HEK293T (cell line): ENCODE results near the gene WNT5A.

Experiments used
- ARNT ChIP-seq: fragments of 450-650 bp; IDR thresholded peaks from 2 replicates; pipeline ENCODE4 v1.6.1; 2017; ENCODE audit warnings: mild to moderate bottlenecking
- BHLHE40 ChIP-seq: fragments of 450-650 bp; IDR thresholded peaks from 2 replicates; pipeline ENCODE4 v1.6.1; 2016; ENCODE audit warnings: mild to moderate bottlenecking, moderate library complexity, borderline replicate concordance
- ELF4 ChIP-seq: fragments of 450-650 bp; IDR thresholded peaks from 2 replicates; pipeline ENCODE4 v1.6.1; 2017; ENCODE audit warnings: antibody characterized with exemption
- FOXA1 ChIP-seq: fragments of 450-650 bp; IDR thresholded peaks from 2 replicates; pipeline ENCODE4 v1.6.1; 2016; ENCODE audit warnings: mild to moderate bottlenecking
- LEF1 ChIP-seq: fragments of 450-650 bp; IDR thresholded peaks from 2 replicates; pipeline ENCODE4 v1.6.1; 2017; ENCODE audit warnings: mild to moderate bottlenecking, borderline replicate concordance
- SP1 ChIP-seq: fragments of 450-650 bp; IDR thresholded peaks from 2 replicates; pipeline ENCODE4 v1.6.1; 2017
- SUZ12 ChIP-seq: fragments of 450-650 bp; IDR thresholded peaks from 2 replicates; pipeline ENCODE4 v1.6.1; 2016; ENCODE audit warnings: mild to moderate bottlenecking

DNA sequence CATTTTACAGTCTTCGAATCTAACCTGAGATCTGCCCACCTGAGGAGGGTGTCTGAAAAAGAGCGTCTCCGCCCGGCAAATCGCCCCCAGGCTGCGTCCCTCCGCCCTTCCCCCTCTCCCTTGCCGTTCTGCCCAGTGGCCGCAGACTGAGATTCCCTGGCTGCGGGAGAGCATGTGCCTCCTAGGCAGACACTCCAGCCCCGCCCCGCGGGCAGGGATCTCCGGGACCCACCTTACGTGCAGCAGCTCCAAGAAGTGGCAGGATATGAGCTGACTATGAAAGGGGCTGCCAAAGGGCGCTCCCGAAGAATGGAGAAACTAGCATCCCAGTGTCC, 2.7 kb upstream of the WNT5A start:
- TF ChIP-seq BHLHE40, result no peak
- no peak for TF ChIP-seq LEF1
- TF ChIP-seq FOXA1, result no peak
- no peak for TF ChIP-seq SP1
- no peak for TF ChIP-seq SUZ12
- no peak for TF ChIP-seq ARNT
- TF ChIP-seq ELF4, result no peak
